Measurements from ENCODE around the gene OTUD4.

GRCh38 chr4:145153904-145154298, 26.5 kb downstream of the OTUD4 start:
- TF ChIP-seq POLR2A (IDR thresholded peaks at IDR 0.05) (no peak), CTCF (IDR thresholded peaks at IDR 0.05) (no peak)

Measured in Peyer's patch (tissue), 4 donors.